T1000 (cell line): ENCODE data around the gene ADTRP.

Experiments used
- DNase-seq: peaks from one replicate; lab custom pipeline; 2025; ENCODE audit warnings: mixed read lengths; lab: John Stamatoyannopoulos, UW

ADTRP gene

GRCh38 chr6:11722805-11723631, 55.6 kb downstream of the ADTRP start:
- DNase-seq = no peak

DNA sequence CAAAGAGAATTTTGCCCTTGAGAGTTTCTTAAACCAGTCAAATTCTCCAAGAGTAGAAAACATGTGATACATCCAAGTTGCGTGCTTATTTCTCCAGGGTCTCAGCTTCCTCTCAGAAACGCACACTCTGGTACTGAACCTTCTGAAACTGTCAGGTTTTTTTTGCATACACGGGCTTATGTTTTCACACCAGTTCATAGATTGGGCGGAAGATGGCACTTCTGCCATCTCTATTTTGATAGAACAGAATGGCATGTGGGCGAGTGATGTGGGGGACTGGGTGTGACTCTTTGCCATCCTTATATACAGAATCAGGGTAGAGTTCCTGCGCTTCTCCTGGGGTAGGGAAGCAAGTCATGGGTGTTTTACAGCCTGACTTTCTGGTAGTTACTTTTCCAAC, 56.4 kb downstream of the ADTRP start:
- no peak for DNase-seq

DNA sequence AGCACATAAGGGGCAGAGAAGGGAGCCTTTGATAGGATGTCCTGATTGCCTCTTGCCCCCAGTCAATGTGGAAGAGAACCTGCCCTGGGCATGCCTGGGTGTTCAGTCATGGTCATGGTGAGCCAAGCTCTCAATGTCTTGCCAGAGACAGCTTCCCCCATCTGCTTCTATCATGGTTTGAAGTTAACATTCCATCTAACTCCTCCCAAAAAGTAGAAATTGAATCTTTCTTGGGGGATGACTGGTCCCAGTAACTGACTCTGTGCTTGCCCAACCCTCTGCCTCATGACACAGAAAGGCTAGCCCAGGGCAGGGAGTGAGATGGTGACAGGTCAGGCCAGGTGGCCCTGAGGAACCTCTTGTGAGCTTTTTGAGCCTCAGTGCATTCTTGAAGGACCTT, 60.1 kb downstream of the ADTRP start:
- no peak for DNase-seq

DNA sequence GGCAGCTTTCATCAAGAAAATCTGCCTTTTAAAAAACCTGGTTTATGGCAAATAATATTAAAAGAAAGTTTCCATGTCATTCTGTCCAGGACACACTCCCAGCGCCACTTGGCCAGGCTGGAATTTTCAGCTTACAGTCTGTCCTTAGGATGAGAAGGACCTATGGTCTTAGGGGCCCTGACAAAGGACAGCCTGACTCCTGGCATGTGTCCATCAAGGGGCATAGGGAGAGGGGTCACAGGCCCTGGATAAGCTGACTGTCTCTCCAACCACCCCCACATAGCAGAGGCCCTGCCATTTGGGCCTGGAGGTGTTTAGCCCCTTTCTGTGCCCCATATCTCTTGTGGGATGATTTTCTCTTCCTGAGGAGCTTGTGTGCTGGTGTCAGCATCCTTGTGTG, 60.6 kb downstream of the ADTRP start:
- no peak for DNase-seq

DNA sequence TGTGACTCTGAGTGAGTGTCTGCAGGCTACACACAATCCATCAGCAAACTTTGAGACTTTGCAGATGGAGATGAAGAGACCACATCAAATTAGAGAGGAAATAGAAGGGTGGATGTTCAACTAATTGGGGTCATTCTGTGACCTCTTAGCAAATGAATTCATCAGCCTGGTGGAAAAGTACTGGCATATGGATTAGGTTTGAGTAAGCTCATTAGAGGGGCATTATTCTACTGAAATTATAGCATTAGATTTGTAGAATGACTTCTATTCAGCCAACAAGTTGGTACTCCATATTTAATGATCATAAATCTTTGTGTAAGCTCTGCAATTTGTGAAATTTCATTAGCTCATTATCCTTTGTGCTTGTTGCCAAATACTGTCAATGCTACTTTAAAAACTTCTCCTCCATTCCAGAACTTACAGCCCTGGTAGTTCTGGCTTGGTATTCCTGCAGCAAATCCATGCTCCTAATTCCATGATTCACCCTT, 63.8 kb downstream of the ADTRP start:
- DNase-seq = no peak

GRCh38 chr6:11714116-11714797, 64.3 kb downstream of the ADTRP start:
- no peak for DNase-seq

GRCh38 chr6:11712760-11713159, 65.8 kb downstream of the ADTRP start:
- DNase-seq = no peak

DNA sequence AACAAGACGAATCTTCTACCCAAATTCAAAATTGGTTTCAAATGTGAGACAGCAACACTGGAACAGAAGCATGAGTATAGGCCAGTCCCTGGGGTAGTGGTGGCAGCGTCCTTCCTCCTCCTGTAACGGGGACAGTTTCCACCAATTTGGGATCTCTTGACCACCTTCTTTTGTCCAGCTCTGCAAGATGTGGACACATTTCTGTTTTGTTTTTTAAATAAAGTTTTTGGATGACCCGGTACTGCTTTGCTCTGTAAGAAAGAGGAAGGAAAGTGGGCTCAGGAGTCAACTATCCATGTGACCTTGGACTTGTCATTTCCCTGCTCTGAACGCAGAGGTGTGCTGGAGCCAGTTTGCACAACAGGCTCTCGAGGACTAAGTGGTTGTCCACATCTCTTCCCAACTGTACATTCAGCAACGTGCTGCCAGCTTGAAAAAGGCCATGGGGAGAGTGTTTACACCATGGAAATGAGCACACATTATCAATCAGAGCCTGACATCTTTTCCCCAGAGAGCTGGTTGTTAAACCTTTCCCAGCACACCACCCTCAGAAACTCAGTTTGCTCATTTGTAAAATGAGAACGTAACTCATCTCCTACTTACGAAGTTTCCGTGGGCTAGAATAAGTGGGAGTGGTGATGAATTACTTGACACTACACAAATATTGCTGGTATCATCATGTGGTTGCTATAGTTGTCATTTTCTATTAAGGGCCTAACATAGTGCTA, 66.5 kb downstream of the ADTRP start:
- DNase-seq = no peak

GRCh38 chr6:11711003-11711983, 67.3 kb downstream of the ADTRP start:
- DNase-seq = no peak

- DNase-seq = no peak
These were observed 68.3 kb downstream of the ADTRP start for GRCh38 chr6:11710311-11710761.

GRCh38 chr6:11706171-11706570, 72.4 kb downstream of the ADTRP start:
- DNase-seq = no peak

DNA sequence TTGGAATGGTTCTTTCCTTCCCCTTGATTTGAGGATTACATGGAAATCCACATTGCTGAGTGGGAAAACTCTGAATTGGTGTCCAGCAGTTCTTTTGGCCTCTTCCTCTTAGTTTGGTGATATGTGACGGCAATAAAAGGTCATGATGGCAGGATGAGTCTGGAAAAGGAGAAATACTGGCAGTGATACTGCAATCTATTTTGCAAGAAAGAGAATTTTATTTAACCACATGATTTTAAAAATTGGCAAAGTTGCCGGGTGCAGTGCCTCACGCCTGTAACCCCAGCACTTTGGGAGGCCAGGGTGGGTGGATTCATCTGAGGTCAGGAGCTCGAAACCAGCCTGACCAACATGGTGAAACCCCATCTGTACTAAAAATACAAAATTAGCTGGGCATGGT, 73.1 kb downstream of the ADTRP start:
- no peak for DNase-seq

GRCh38 chr6:11705069-11705468, 73.5 kb downstream of the ADTRP start:
- DNase-seq = no peak

DNA sequence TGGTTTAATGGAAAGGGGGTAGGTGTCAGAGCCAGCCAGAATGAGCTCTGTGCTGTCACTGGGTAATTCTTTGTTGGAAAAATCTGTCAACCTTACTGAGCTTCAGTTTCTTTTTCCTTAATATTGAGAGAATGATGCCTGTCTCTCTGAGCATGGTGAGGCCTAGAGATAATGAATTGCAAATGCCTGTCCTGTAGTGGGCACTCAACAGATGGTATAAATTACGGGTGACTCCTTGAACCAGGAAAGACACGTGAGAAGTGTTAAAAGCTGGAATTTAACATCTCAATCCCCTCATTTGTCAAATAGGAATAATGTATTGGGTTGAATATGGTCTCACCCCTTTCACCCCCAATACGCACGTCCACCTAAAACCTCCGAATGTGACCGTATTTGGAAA, 74.9 kb downstream of the ADTRP start:
- no peak for DNase-seq

DNA sequence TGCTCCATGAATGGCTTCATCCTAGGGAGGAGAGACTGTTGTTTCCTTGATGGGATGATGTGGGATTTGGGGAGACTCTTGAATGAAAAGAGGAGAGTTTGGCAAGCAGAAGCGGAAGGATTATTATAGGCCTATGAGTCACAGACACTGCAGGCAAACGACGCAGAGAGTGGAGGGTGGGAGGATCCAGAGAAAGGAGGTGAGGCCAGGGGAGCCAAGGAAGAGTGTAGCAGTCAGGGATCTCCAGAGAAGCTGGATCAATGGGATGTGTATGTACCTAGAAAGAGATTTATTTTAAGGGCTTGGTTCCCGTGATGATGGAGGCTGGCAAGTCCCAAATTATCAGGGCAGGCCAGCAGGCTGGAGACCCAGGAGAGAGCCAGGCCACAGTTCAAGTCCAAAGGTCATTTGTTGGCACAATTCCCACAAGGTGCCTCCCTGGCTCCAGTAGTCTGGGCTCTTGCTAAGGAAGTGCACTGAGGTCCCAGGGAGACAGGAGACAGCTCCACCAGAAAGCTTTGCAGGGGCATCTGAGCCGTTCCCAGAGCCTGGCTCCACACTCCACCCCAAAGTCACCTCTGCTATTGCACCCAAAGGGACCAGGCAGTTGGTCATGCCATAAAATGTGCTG, 76.0 kb downstream of the ADTRP start:
- DNase-seq = no peak

- no peak for DNase-seq
These were observed 76.5 kb downstream of the ADTRP start for GRCh38 chr6:11702089-11702488.

DNA sequence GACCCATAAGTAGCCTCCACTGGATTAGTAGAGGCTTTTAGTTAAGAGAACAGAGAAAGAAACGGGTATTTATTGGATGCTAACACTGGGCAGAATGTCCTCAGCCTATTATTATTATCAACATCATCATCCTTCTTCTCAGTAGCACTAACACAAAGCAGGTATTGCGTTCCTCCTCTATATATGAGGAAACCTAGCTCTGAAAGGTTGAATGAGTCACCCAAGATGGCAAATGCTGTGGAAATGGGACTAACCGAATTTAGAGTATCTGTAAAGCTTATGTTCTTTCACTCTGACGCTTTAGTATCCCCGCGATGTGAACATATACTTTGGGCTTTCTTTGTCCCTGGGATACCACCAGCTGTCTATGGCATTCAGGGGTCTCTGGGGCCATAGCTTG, 77.0 kb downstream of the ADTRP start:
- DNase-seq = no peak

DNA sequence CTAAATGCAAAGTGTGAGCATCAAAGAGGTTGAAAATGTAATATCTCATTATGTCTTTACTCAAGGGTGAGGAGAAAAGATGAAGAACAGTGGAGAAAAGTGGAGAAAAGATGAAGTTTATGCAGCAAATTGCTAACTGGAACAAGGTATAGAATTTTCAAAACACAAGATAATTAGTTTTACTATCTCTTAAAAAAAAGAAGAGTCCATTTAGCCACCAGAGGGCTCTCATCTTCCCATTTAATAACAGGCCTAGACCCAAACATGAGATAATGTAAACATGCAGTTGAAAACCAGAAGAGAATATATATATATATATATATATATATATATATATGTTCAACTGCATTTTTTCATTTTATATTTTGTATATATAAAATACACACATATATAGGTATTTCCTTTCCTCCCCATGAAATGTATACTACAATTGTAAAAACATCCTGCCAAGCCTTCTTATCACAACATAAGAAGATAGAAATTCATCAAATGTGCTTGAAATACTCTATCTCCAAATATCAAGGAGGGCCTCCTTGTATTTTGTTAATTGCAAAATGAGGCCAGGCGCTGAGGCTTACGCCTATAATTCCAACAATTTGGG, 78.4 kb downstream of the ADTRP start:
- no peak for DNase-seq

DNA sequence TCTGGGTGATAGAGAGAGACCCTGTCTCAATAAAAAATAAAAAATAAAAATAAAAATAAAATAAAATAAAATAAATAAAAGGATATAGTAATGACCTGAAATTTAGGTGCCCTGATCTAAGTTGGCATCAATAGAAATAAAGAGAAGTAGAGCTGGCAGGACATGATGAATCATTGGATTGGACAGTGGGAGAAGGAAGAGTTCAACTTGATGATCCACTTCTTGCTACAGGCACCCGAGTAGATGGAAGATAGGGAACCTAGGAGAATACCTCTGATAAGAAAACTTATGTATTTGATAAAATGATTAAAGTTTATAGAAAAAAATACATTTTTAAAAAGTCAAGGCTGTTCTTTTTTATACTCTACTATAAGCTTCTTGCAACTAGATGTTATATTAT, 79.0 kb downstream of the ADTRP start:
- DNase-seq = no peak
